ENCODE data around the gene CNTN1. TPM values are rescaled to one million over a fixed set of nuclear protein-coding genes. Genes with fewer than 3 reads are reported as not detected.
"Not testable (repeated sequence)": the region's sequence is repeated elsewhere in the genome, so short reads cannot be mapped to it uniquely, and the experiment has no call there.

CNTN1 gene
- total RNA-seq, 4 donors from 2014 or later: 7.5 to 34.2 (median 19.4) TPM

DNA sequence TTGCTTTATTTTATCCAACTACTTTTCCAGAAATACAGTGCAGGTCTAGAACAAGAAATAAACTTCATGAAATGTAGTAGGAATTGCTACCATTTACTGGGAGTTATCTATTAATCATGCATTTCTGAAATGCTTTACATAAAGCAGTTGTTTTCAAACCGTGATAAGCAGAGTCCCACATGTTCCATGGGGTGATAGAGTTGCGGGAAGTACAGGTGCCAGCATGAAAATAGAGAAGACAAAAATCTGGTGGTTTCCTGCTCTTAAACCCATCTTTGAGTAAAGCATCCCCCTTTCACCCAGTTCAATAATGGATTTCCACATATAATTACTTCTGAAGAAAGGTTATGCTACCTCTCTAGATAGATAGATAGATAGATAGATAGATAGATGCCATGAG lies 372.2 kb downstream of the CNTN1 start:
- intact Hi-C loops (cut with DNase I; ENCODE audit: low total_unique reads): no loop called here
- TF ChIP-seq POLR2A (IDR thresholded peaks at IDR 0.05): no peak
- TF ChIP-seq, protein P1, sequence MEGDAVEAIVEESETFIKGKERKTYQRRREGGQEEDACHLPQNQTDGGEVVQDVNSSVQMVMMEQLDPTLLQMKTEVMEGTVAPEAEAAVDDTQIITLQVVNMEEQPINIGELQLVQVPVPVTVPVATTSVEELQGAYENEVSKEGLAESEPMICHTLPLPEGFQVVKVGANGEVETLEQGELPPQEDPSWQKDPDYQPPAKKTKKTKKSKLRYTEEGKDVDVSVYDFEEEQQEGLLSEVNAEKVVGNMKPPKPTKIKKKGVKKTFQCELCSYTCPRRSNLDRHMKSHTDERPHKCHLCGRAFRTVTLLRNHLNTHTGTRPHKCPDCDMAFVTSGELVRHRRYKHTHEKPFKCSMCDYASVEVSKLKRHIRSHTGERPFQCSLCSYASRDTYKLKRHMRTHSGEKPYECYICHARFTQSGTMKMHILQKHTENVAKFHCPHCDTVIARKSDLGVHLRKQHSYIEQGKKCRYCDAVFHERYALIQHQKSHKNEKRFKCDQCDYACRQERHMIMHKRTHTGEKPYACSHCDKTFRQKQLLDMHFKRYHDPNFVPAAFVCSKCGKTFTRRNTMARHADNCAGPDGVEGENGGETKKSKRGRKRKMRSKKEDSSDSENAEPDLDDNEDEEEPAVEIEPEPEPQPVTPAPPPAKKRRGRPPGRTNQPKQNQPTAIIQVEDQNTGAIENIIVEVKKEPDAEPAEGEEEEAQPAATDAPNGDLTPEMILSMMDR (IDR thresholded peaks at IDR 0.05): no peak
- no peak for DNase-seq (ENCODE audit: low spot score in 2 of 2)
- H3K4me3 ChIP-seq (ENCODE audit: low read depth, poor library complexity, severe bottlenecking): no peak overlapping the region
- WGBS, 2 donors: 82 to 91% methylated on average over 2 of the region's 2 CpGs

DNA sequence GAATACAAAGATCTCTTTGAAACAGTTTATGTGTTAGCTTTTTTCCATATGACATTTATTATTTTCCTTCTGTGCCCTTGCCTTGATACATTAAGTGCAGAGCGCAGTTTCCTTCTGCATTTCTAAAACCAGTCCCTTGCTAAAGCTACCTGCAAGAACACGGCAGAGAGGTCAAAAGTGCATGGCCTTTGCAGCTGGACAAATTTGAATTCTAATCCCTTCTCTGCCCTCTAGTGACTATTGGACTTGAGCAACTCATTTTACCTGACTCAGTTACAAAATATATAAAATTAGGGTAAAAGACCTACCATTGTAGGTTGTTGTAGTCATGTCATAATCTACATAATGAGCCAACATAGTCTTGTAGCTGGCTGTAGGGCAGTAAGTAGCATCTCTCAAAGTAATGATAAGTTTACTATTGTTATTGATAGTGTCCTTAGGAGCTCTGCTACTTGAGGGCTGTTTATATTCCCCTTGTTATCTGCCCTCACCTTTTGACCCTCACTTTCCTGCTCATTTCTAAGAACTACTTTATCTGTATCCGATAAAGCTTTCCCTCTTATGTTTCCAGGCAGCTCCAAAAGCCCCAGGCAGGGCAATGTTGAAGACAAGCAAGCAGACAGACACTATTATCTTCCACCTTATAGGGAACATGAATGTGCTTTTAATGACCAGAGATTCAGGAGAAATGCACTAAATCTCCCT lies 375.9 kb downstream of the CNTN1 start:
- DNase-seq (ENCODE audit: low spot score in 2 of 2): no peak
- intact Hi-C loops (cut with DNase I; ENCODE audit: low total_unique reads): no loop called here
- TF ChIP-seq, protein P1 (IDR thresholded peaks at IDR 0.05): no peak
- no peak for TF ChIP-seq POLR2A (IDR thresholded peaks at IDR 0.05)
- H3K4me3 ChIP-seq (ENCODE audit: low read depth, poor library complexity, severe bottlenecking): no peak overlapping the region
- 55 to 59% methylated on average over 3 of the region's 3 CpGs for WGBS, 2 donors

DNA sequence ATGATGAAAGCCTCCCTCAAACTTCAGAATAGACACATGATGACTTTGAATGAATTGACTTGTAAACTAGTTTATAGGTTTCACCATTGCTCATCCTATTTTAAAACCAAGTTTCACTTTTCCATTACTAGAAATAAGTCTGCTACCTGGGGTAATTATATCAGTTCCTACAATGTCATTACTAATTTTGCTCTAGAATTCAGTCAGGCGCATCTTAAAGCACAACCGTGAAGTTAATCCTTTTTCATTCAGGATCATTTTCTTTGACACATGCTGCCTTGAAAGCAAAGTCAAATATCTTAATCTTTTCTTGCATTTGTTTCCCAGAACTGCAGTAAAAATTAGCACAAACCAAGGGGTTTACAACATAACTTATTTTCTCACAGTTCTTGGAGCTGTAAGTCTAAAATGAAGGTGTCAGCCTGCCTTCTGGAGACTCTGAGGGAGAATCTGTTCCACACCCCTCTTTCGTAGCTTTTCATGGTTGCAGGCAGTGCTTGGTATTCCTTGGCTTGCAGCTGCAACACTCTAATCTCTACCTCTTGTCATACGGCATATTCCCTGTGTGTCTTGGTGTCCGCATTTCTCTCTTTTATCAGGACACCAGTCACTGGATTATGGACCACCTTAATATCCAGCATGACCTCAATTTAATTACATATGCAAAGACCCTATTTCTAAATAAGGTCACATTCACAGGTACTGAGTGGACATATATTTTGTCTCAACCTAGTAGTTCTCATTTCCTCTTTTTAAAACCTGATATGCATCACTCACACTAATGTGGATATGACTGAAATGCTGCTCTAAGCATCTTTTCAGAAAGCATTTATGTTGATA lies 381.6 kb downstream of the CNTN1 start:
- no peak overlapping the region for H3K4me3 ChIP-seq (ENCODE audit: low read depth, poor library complexity, severe bottlenecking)
- WGBS, 2 donors: 85 to 86% methylated on average over 5 of the region's 5 CpGs
- intact Hi-C loops (cut with DNase I; ENCODE audit: low total_unique reads): no loop called here
- TF ChIP-seq, protein P1 (IDR thresholded peaks at IDR 0.05): no peak
- no peak for TF ChIP-seq POLR2A (IDR thresholded peaks at IDR 0.05)
- no peak for DNase-seq (ENCODE audit: low spot score in 2 of 2)

DNA sequence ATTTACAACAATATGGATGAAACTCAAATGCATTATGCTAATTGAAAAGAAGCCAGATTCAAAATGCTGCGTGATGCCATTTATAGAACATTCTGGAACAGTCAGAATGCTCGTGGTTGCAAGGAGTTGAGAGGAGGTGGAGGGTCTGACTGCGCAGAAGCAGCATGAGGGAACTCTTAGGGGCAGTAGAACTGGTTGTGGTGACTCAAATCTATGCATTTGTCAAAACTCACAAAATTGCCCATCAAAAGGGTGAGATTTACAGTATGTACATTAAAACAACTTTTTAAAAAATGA lies 382.2 kb downstream of the CNTN1 start:
- 53 to 56% methylated on average over 3 of the region's 3 CpGs for WGBS, 2 donors
- no peak overlapping the region for H3K4me3 ChIP-seq (ENCODE audit: low read depth, poor library complexity, severe bottlenecking)
- no peak for DNase-seq (ENCODE audit: low spot score in 2 of 2)
- no peak for TF ChIP-seq POLR2A (IDR thresholded peaks at IDR 0.05)
- TF ChIP-seq, protein P1 (IDR thresholded peaks at IDR 0.05): no peak
- intact Hi-C loops (cut with DNase I; ENCODE audit: low total_unique reads): no loop called here

DNA sequence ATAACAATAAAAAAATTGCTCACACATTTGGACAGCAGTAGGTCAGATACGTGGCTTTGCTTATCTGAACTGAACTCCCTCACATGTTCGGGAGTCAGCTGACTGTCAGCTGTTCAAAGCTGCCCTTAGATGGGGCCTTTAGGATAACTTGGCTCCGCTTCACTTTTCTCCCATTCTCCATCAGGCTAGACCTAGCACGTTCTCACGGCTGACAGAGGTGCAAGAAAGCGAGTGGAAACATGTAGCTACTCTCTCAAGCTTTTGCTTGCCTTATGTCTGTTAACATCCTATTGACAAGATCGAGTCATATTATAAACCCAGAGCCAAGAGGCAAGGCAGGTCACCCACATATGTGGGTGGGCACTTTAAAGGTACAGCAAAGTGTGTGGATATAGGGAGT lies 383.9 kb downstream of the CNTN1 start:
- H3K4me3 ChIP-seq (ENCODE audit: low read depth, poor library complexity, severe bottlenecking): no peak overlapping the region
- TF ChIP-seq, protein P1 (IDR thresholded peaks at IDR 0.05): no peak
- no peak for TF ChIP-seq POLR2A (IDR thresholded peaks at IDR 0.05)
- intact Hi-C loops (cut with DNase I; ENCODE audit: low total_unique reads): no loop called here
- DNase-seq (ENCODE audit: low spot score in 2 of 2): peak in 1 of 2 donors; percentile 34
- WGBS, 2 donors: 44 to 53% methylated on average over 7 of the region's 7 CpGs

DNA sequence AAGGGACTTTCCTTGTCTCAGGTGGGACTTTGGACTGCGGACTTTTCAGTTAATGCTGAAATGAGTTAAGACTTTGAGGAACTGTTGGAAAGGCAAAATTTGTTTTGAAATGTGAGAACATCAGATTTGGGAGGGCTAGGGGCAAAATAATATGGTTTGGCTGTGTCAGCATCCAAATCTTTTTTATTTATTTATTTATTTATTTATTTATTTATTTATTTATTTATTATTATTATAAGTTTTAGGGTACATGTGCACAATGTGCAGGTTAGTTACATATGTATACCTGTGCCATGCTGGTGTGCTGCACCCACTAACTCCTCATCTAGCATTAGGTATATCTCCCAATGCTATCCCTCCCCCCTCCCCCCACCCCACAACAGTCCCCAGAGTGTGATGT lies 389.0 kb downstream of the CNTN1 start:
- intact Hi-C loops (cut with DNase I; ENCODE audit: low total_unique reads): not testable (repeated sequence)
- 0% methylated on average over 1 of the region's 1 CpG for WGBS, 2 donors

More for the DNA sequence above, 389.0 kb downstream of the CNTN1 start:
- not testable (repeated sequence) for H3K4me3 ChIP-seq (ENCODE audit: low read depth, poor library complexity, severe bottlenecking); DNase-seq (ENCODE audit: low spot score in 2 of 2)

All from lower leg skin (tissue), 4 donors.